HepG2 (cell line): ENCODE results near the gene ITGAE. TPM values are rescaled to one million over a fixed set of nuclear protein-coding genes. Genes with fewer than 3 reads are reported as not detected.

Experiments
- ATAD3A ChIP-seq: sonication (generic); formaldehyde crosslinking; IDR thresholded peaks from 2 replicates; pipeline ENCODE4 v1.4.0; 2020; ENCODE audit warnings: missing genetic modification reagents
- EHMT2 ChIP-seq: fragments of 200-600 bp; sonication (generic); IDR thresholded peaks from 2 replicates; pipeline ENCODE4 v1.7.0; 2017; ENCODE audit warnings: antibody characterized with exemption, low read depth, low read length, borderline replicate concordance
- IKZF4 ChIP-seq: sonication (generic); formaldehyde crosslinking; IDR thresholded peaks from 2 replicates; pipeline ENCODE4 v1.5.1; 2020; ENCODE audit warnings: borderline replicate concordance, mild to moderate bottlenecking, low read depth, missing genetic modification reagents; ENCODE audit errors: not compliant biosample characterization
- JDP2 ChIP-seq: sonication (generic); formaldehyde crosslinking; IDR thresholded peaks from 2 replicates; pipeline ENCODE4 v1.8.1; 2022; ENCODE audit warnings: missing genetic modification reagents, borderline replicate concordance
- KDM5B ChIP-seq: sonication (generic); formaldehyde crosslinking; IDR thresholded peaks from 2 replicates; pipeline ENCODE4 v1.4.0; 2020; ENCODE audit warnings: missing genetic modification reagents, mild to moderate bottlenecking, borderline replicate concordance
- MXD3 ChIP-seq: IDR thresholded peaks from 2 replicates; pipeline ENCODE4 v1.6.1; 2016; ENCODE audit warnings: mild to moderate bottlenecking, missing biosample characterization, missing genetic modification reagents
- POLR2A ChIP-seq, 2 experiments: IDR thresholded peaks; 2 replicates each; pipeline ENCODE4 v1.6.1; 2011; ENCODE audit warnings: low read depth in 2 of 2, low read length in 2 of 2, mild to moderate bottlenecking in 1 of 2, moderate library complexity in 1 of 2; ENCODE audit not compliant: insufficient read depth in 1 of 2
- RFX3 ChIP-seq: IDR thresholded peaks from 2 replicates; pipeline ENCODE4 v1.6.1; 2016; ENCODE audit warnings: missing biosample characterization, missing genetic modification reagents
- SIX4 ChIP-seq: sonication (generic); formaldehyde crosslinking; IDR thresholded peaks from 2 replicates; pipeline ENCODE4 v1.4.0; 2020; ENCODE audit warnings: missing genetic modification reagents
- STAT6 ChIP-seq: sonication (generic); formaldehyde crosslinking; IDR thresholded peaks from 2 replicates; pipeline ENCODE4 v1.4.0; 2020; ENCODE audit warnings: missing genetic modification reagents, mild to moderate bottlenecking, borderline replicate concordance
- TCF12 ChIP-seq, 2 experiments: fragments of 450-650 bp in 1 of 2; sonication (generic) in 1 of 2; formaldehyde crosslinking in 1 of 2; IDR thresholded peaks; 2 replicates each; pipeline versions ENCODE4 v1.6.1 to v1.8.0; 2017 to 2022; ENCODE audit warnings: antibody characterized with exemption in 1 of 2, mild to moderate bottlenecking in 1 of 2, missing genetic modification reagents in 1 of 2, moderate library complexity in 1 of 2
- ZBTB39 ChIP-seq: sonication (generic); formaldehyde crosslinking; IDR thresholded peaks from 2 replicates; pipeline ENCODE4 v1.5.0; 2020; ENCODE audit warnings: missing genetic modification reagents
- ZBTB42 ChIP-seq: sonication (generic); formaldehyde crosslinking; IDR thresholded peaks from 2 replicates; pipeline ENCODE4 v1.5.0; 2020; ENCODE audit warnings: mild to moderate bottlenecking, missing genetic modification reagents
- ZFYVE20 ChIP-seq: sonication (generic); formaldehyde crosslinking; IDR thresholded peaks from 2 replicates; pipeline ENCODE4 v1.8.0; 2023; ENCODE audit warnings: low read depth, mild to moderate bottlenecking, moderate library complexity, missing genetic modification reagents, borderline replicate concordance
- ZMYM4 ChIP-seq: sonication (generic); formaldehyde crosslinking; IDR thresholded peaks from 2 replicates; pipeline ENCODE4 v1.8.1; 2023; ENCODE audit warnings: mild to moderate bottlenecking, missing genetic modification reagents
- ZNF17 ChIP-seq: sonication (generic); formaldehyde crosslinking; IDR thresholded peaks from 2 replicates; pipeline ENCODE4 v1.5.0; 2020; ENCODE audit warnings: mild to moderate bottlenecking, missing genetic modification reagents
- ZNF446 ChIP-seq: sonication (generic); formaldehyde crosslinking; IDR thresholded peaks from 2 replicates; pipeline ENCODE4 v1.5.0; 2020; ENCODE audit warnings: mild to moderate bottlenecking, missing genetic modification reagents
- ZNF569 ChIP-seq: sonication (generic); formaldehyde crosslinking; IDR thresholded peaks from 2 replicates; pipeline ENCODE4 v1.5.0; 2020; ENCODE audit warnings: mild to moderate bottlenecking, missing genetic modification reagents, moderate library complexity, borderline replicate concordance
- ZNF674 ChIP-seq: sonication (generic); formaldehyde crosslinking; IDR thresholded peaks from 2 replicates; pipeline ENCODE4 v1.5.0; 2020; ENCODE audit warnings: low read depth, mild to moderate bottlenecking, missing genetic modification reagents
- ZNF747 ChIP-seq: sonication (generic); formaldehyde crosslinking; IDR thresholded peaks from 2 replicates; pipeline ENCODE4 v1.8.1; 2023; ENCODE audit warnings: missing genetic modification reagents, mild to moderate bottlenecking, borderline replicate concordance
- ZNF766 ChIP-seq: sonication (generic); formaldehyde crosslinking; IDR thresholded peaks from 2 replicates; pipeline ENCODE4 v1.5.0; 2020; ENCODE audit warnings: missing genetic modification reagents, borderline replicate concordance
- ZNF780A ChIP-seq: sonication (generic); formaldehyde crosslinking; IDR thresholded peaks from 2 replicates; pipeline ENCODE4 v1.8.0; 2022; ENCODE audit warnings: mild to moderate bottlenecking, missing genetic modification reagents, moderate library complexity
- polyA plus RNA-seq, 8 experiments: library from polyadenylated mRNA; depleted of rRNA in 3 of 8; stranded (reverse) in 7 of 8; unstranded in 1 of 8; fragments of >200 nt; fragmentation: Illumina TruSeq in 4 of 8; extraction: Trizol in 4 of 8; gene quantifications; 2 replicates each; pipeline versions ENCODE4 v1.2.1 to v1.2.3, GENCODE V29; 2011 to 2016; ENCODE audit warnings: low read depth in 4 of 8, missing spikeins in 1 of 8, mixed read lengths in 1 of 8; ENCODE audit not compliant: insufficient read depth in 1 of 8
- total RNA-seq, 5 experiments: library from RNA; depleted of rRNA; stranded (reverse); fragments of >200 nt; fragmentation: Illumina TruSeq; extraction: Trizol; gene quantifications; 2 replicates each; pipeline ENCODE4 v1.2.3, GENCODE V29; 2016; ENCODE audit warnings: low read depth in 1 of 5
- TF ChIP-seq, protein P1 (sequence below): sonication (generic); formaldehyde crosslinking; IDR thresholded peaks from 2 replicates; pipeline ENCODE4 v1.5.1; 2020; ENCODE audit warnings: mild to moderate bottlenecking, missing genetic modification reagents, moderate library complexity

ITGAE gene
- total and polyA plus RNA-seq, 2 of the 13 experiments (the other 11 are each of a cell fraction or from before 2014, with no cell fraction given), result 42.3 to 49.0 TPM

GRCh38 chr17:3668279-3669084 lies 132.5 kb downstream of the ITGAE start, which contains the start of the genes EMC6 and TAX1BP3 (continued):
- TF ChIP-seq ZNF766 (CRISPR knock-in tag), result no peak
- TF ChIP-seq KDM5B (CRISPR knock-in tag), result no peak
- peak; percentile 94; the same call in 1 of the 2 replicates for TF ChIP-seq ZNF674 (CRISPR knock-in tag)
- TF ChIP-seq ZBTB39 (CRISPR knock-in tag), result peak; percentile 69; the same call in 1 of the 2 replicates
- TF ChIP-seq MXD3, result peak; percentile 13; the same call in 1 of the 2 replicates
- no peak for TF ChIP-seq EHMT2
- TF ChIP-seq RFX3 (CRISPR knock-in tag), result no peak
- TF ChIP-seq JDP2, result no peak
- TF ChIP-seq ZFYVE20 (CRISPR knock-in tag), result peak; percentile 61; the same call in 1 of the 2 replicates
- peak; percentile 35 for TF ChIP-seq ZMYM4 (CRISPR knock-in tag)
- TF ChIP-seq ZNF780A (CRISPR knock-in tag), result no peak
- TF ChIP-seq, protein P1, sequence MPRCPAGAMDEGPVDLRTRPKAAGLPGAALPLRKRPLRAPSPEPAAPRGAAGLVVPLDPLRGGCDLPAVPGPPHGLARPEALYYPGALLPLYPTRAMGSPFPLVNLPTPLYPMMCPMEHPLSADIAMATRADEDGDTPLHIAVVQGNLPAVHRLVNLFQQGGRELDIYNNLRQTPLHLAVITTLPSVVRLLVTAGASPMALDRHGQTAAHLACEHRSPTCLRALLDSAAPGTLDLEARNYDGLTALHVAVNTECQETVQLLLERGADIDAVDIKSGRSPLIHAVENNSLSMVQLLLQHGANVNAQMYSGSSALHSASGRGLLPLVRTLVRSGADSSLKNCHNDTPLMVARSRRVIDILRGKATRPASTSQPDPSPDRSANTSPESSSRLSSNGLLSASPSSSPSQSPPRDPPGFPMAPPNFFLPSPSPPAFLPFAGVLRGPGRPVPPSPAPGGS (CRISPR knock-in tag), result no peak
- peak; percentile 58; the same call in 1 of the 2 replicates for TF ChIP-seq ZBTB42
- TF ChIP-seq POLR2A (IDR thresholded peaks at IDR 0.05; ENCODE audit: insufficient read depth in 1 of 2, low read depth in 2 of 2, low read length in 2 of 2), result peak; percentile 96 to 97
- no peak for TF ChIP-seq SIX4 (CRISPR knock-in tag)
- no peak; the same call in 1 of the 2 replicates for TF ChIP-seq STAT6
- no peak for TF ChIP-seq ZNF747 (CRISPR knock-in tag)
- TF ChIP-seq ZNF17 (CRISPR knock-in tag), result no peak; the same call in 1 of the 2 replicates
- peak; percentile 65 for TF ChIP-seq IKZF4 (CRISPR knock-in tag)
- TF ChIP-seq ZNF569 (CRISPR knock-in tag), result 0 out of 2 replicates have a peak, but pooled peaks have one; percentile 29
- TF ChIP-seq TCF12 (IDR thresholded peaks at IDR 0.05), result no peak
- TF ChIP-seq TCF12 (CRISPR knock-in tag; IDR thresholded peaks at IDR 0.05), result no peak
- no peak for TF ChIP-seq ATAD3A (CRISPR knock-in tag)
- no peak for TF ChIP-seq ZNF446 (CRISPR knock-in tag)
